Panc1 (cell line): ENCODE data around the gene TRAPPC6A.

Experiments used
- POLR2AphosphoS5 ChIP-seq: IDR thresholded peaks from 2 replicates; pipeline ENCODE4 v1.6.1; 2012; ENCODE audit warnings: mild to moderate bottlenecking, low read depth, low read length, moderate library complexity
- TF ChIP-seq, protein P1 (sequence below): fragments of 450-650 bp; IDR thresholded peaks from 2 replicates; pipeline ENCODE4 v1.5.1; 2017; ENCODE audit warnings: mild to moderate bottlenecking

DNA sequence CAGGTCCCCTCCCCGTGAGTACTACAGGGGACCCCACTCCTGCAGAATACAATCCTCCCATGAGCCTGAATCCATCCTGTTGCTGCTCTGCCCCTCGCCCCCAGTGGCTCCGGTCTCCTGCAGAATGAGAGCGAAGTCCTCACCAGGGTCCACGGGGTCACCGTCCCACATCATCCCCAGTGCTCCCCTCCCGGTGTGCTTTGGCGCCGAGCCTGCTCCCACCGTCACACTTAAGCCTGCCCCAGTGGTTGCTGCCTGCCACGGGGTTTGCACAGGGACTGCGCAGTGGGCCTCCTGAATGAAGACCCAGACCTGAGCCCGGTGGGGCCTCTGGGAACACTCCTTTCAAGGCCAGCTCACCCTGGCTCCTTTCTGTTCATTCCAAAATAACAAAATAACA, 47.8 kb downstream of the TRAPPC6A start:
- TF ChIP-seq, protein P1, sequence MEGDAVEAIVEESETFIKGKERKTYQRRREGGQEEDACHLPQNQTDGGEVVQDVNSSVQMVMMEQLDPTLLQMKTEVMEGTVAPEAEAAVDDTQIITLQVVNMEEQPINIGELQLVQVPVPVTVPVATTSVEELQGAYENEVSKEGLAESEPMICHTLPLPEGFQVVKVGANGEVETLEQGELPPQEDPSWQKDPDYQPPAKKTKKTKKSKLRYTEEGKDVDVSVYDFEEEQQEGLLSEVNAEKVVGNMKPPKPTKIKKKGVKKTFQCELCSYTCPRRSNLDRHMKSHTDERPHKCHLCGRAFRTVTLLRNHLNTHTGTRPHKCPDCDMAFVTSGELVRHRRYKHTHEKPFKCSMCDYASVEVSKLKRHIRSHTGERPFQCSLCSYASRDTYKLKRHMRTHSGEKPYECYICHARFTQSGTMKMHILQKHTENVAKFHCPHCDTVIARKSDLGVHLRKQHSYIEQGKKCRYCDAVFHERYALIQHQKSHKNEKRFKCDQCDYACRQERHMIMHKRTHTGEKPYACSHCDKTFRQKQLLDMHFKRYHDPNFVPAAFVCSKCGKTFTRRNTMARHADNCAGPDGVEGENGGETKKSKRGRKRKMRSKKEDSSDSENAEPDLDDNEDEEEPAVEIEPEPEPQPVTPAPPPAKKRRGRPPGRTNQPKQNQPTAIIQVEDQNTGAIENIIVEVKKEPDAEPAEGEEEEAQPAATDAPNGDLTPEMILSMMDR, result no peak
- no peak for TF ChIP-seq POLR2AphosphoS5
